K562 (cell line): Measurements from ENCODE around the gene TARS2. TPM values are rescaled to one million over a fixed set of nuclear protein-coding genes. Genes with fewer than 3 reads are reported as not detected.

Source experiments
- CCNT2 ChIP-seq: IDR thresholded peaks from 2 replicates; pipeline ENCODE4 v1.6.1; 2011; ENCODE audit warnings: borderline replicate concordance, low read depth, mild to moderate bottlenecking, moderate library complexity, mixed read lengths, low read length; ENCODE audit not compliant: insufficient read length; ENCODE audit errors: extremely low read depth
- CHD4 ChIP-seq: fragments of 200-600 bp; sonication (generic); IDR thresholded peaks from 3 replicates; pipeline ENCODE4 v1.6.1; 2012; ENCODE audit warnings: low read depth, mild to moderate bottlenecking, mixed read lengths, low read length, inconsistent platforms; ENCODE audit not compliant: insufficient read depth, insufficient replicate concordance, poor library complexity, severe bottlenecking
- DMBX1 ChIP-seq: fragments of 250-450 bp; sonication (Bioruptor Pico); IDR thresholded peaks from 2 replicates; pipeline ENCODE4 v1.8.0; 2022; ENCODE audit warnings: inconsistent platforms, mild to moderate bottlenecking, moderate library complexity, borderline replicate concordance
- FOXK1 ChIP-seq: sonication (generic); formaldehyde crosslinking; IDR thresholded peaks from 2 replicates; pipeline ENCODE4 v1.8.0; 2022; ENCODE audit warnings: missing genetic modification reagents, mild to moderate bottlenecking, borderline replicate concordance
- HNRNPLL ChIP-seq: fragments of 200-400 bp; formaldehyde crosslinking; IDR thresholded peaks from 2 replicates; pipeline ENCODE4 v1.6.1; 2017; ENCODE audit warnings: low read length, low read depth, mild to moderate bottlenecking; ENCODE audit not compliant: poor library complexity, severe bottlenecking
- MED1 ChIP-seq: sonication (generic); formaldehyde crosslinking; IDR thresholded peaks from 2 replicates; pipeline ENCODE4 v1.8.1; 2023; ENCODE audit warnings: missing genetic modification reagents, borderline replicate concordance
- OTX1 ChIP-seq: fragments of 450-650 bp; formaldehyde crosslinking; IDR thresholded peaks from 2 replicates; pipeline ENCODE4 v1.4.0; 2022; ENCODE audit warnings: mild to moderate bottlenecking
- RAD51 ChIP-seq: fragments of 450-650 bp; IDR thresholded peaks from 2 replicates; pipeline ENCODE4 v1.7.1; 2016; ENCODE audit warnings: low read depth, mild to moderate bottlenecking, borderline replicate concordance
- RBFOX2 ChIP-seq: fragments of 200-400 bp; formaldehyde crosslinking; IDR thresholded peaks from 2 replicates; pipeline ENCODE4 v1.6.1; 2017; ENCODE audit warnings: low read depth, mild to moderate bottlenecking, low read length, moderate library complexity
- RBM39 ChIP-seq: fragments of 200-400 bp; formaldehyde crosslinking; optimal IDR thresholded peaks from 2 replicates; pipeline ENCODE3; 2018; ENCODE audit warnings: low read depth, low read length
- RFX1 ChIP-seq: fragments of 450-650 bp; IDR thresholded peaks from 2 replicates; pipeline ENCODE4 v1.6.1; 2016; ENCODE audit warnings: mild to moderate bottlenecking, moderate library complexity
- SETDB1 ChIP-seq: IDR thresholded peaks from one replicate; pipeline ENCODE4 v1.6.1; 2012; ENCODE audit warnings: low read length, control low read depth, inconsistent platforms
- SREBF2 ChIP-seq: sonication (generic); formaldehyde crosslinking; IDR thresholded peaks from 2 replicates; pipeline ENCODE4 v1.4.0; 2020; ENCODE audit warnings: mild to moderate bottlenecking, missing genetic modification reagents
- SRSF3 ChIP-seq: fragments of 200-400 bp; formaldehyde crosslinking; IDR thresholded peaks from 2 replicates; pipeline ENCODE4 v1.6.1; 2016; ENCODE audit warnings: mild to moderate bottlenecking, low read length, moderate library complexity; ENCODE audit not compliant: insufficient read depth
- YY1 ChIP-seq, 3 experiments: IDR thresholded peaks; 2 replicates each; pipeline ENCODE4 v1.6.1; 2011; ENCODE audit warnings: low read length in 2 of 3, mild to moderate bottlenecking in 2 of 3, moderate library complexity in 2 of 3, borderline replicate concordance in 1 of 3, control low read depth in 1 of 3, low read depth in 1 of 3; ENCODE audit not compliant: insufficient read depth in 3 of 3, insufficient replicate concordance in 2 of 3, control insufficient read depth in 1 of 3, insufficient read length in 1 of 3; ENCODE audit errors: extremely low read depth in 1 of 3
- ZNF24 ChIP-seq: fragments of 450-650 bp; IDR thresholded peaks from 2 replicates; pipeline ENCODE4 v1.6.1; 2016
- ZNF282 ChIP-seq: sonication (generic); formaldehyde crosslinking; IDR thresholded peaks from 2 replicates; pipeline ENCODE4 v1.8.1; 2023; ENCODE audit warnings: missing genetic modification reagents
- ZNF431 ChIP-seq: sonication (generic); formaldehyde crosslinking; IDR thresholded peaks from 2 replicates; pipeline ENCODE4 v1.8.0; 2022; ENCODE audit warnings: mild to moderate bottlenecking, missing genetic modification reagents
- ZSCAN32 ChIP-seq: fragments of 450-650 bp; formaldehyde crosslinking; IDR thresholded peaks from 2 replicates; pipeline ENCODE4 v1.4.0; 2020; ENCODE audit warnings: mild to moderate bottlenecking, moderate library complexity
- polyA plus RNA-seq, 8 experiments: library from polyadenylated mRNA; depleted of rRNA in 4 of 8; stranded (reverse) in 5 of 8; unstranded in 3 of 8; fragments of >200 nt; fragmentation: Nextera tagmentation in 2 of 8; fragmentation: Illumina TruSeq in 1 of 8; extraction: Ambion mirVana in 2 of 8; extraction: Trizol in 1 of 8; gene quantifications; 2 replicates each; pipeline versions ENCODE4 v1.2.1 to v1.2.3, GENCODE V29; 2011 to 2014; ENCODE audit warnings: inconsistent platforms in 1 of 8, missing spikeins in 1 of 8
- total RNA-seq, 7 experiments: library from RNA; depleted of rRNA in 6 of 7; stranded (reverse); fragments of >200 nt in 6 of 7; fragmentation: Illumina TruSeq in 2 of 7; extraction: Trizol in 2 of 7; gene quantifications; 2 replicates each; pipeline versions ENCODE4 v1.2.1 to v1.2.3, GENCODE V29; 2011 to 2021; ENCODE audit warnings: low replicate concordance in 1 of 7
- TF ChIP-seq, protein P1 (sequence below): fragments of 450-650 bp; IDR thresholded peaks from 2 replicates; pipeline ENCODE4 v1.6.1; 2016; ENCODE audit warnings: borderline replicate concordance
- TF ChIP-seq, protein P2 (sequence below), 2 experiments: IDR thresholded peaks; 2 replicates each; pipeline ENCODE4 v1.6.1; 2011; ENCODE audit warnings: borderline replicate concordance in 1 of 2, control low read depth in 1 of 2, low read depth in 1 of 2, low read length in 1 of 2, mild to moderate bottlenecking in 1 of 2, mixed read lengths in 1 of 2, moderate library complexity in 1 of 2; ENCODE audit not compliant: insufficient read depth in 1 of 2, insufficient read length in 1 of 2, poor library complexity in 1 of 2, severe bottlenecking in 1 of 2; ENCODE audit errors: extremely low read depth in 1 of 2
- TF ChIP-seq, protein P3 (sequence below): fragments of 450-650 bp; formaldehyde crosslinking; IDR thresholded peaks from 2 replicates; pipeline ENCODE4 v1.4.0; 2020; ENCODE audit warnings: mild to moderate bottlenecking, moderate library complexity

Gene TARS2
- total and polyA plus RNA-seq, 9 of the 15 experiments (the other 6 are each of a cell fraction or from before 2014, with no cell fraction given): 17.0 to 64.2 (median 39.4) TPM

GRCh38 chr1:150486966-150487762, at the start of gene TARS2 (continued):
- peak; percentile 69 for TF ChIP-seq RFX1
- TF ChIP-seq DMBX1 (CRISPR knock-in tag): no peak
- TF ChIP-seq YY1 (IDR thresholded peaks at IDR 0.05; ENCODE audit: borderline replicate concordance in 1 of 3, control insufficient read depth in 1 of 3, extremely low read depth in 1 of 3, insufficient read depth in 3 of 3, insufficient read length in 1 of 3, insufficient replicate concordance in 2 of 3, low read depth in 1 of 3, low read length in 2 of 3): peak; percentile 36 to 91 (median 74)
- no peak for TF ChIP-seq HNRNPLL
- TF ChIP-seq SRSF3: no peak
- no peak for TF ChIP-seq RBM39
- no peak for TF ChIP-seq ZNF282 (CRISPR knock-in tag)
- peak; percentile 79 for TF ChIP-seq RBFOX2
- TF ChIP-seq, protein P1, sequence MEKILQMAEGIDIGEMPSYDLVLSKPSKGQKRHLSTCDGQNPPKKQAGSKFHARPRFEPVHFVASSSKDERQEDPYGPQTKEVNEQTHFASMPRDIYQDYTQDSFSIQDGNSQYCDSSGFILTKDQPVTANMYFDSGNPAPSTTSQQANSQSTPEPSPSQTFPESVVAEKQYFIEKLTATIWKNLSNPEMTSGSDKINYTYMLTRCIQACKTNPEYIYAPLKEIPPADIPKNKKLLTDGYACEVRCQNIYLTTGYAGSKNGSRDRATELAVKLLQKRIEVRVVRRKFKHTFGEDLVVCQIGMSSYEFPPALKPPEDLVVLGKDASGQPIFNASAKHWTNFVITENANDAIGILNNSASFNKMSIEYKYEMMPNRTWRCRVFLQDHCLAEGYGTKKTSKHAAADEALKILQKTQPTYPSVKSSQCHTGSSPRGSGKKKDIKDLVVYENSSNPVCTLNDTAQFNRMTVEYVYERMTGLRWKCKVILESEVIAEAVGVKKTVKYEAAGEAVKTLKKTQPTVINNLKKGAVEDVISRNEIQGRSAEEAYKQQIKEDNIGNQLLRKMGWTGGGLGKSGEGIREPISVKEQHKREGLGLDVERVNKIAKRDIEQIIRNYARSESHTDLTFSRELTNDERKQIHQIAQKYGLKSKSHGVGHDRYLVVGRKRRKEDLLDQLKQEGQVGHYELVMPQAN: peak; percentile 43; the same call in 1 of the 2 replicates
- TF ChIP-seq SETDB1: no peak
- no peak for TF ChIP-seq MED1
- no peak for TF ChIP-seq OTX1
- TF ChIP-seq, protein P2, sequence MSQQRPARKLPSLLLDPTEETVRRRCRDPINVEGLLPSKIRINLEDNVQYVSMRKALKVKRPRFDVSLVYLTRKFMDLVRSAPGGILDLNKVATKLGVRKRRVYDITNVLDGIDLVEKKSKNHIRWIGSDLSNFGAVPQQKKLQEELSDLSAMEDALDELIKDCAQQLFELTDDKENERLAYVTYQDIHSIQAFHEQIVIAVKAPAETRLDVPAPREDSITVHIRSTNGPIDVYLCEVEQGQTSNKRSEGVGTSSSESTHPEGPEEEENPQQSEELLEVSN (IDR thresholded peaks at IDR 0.05; ENCODE audit: borderline replicate concordance in 1 of 2, extremely low read depth in 1 of 2, insufficient read depth in 1 of 2, insufficient read length in 1 of 2, low read depth in 1 of 2, low read length in 1 of 2, poor library complexity in 1 of 2, severe bottlenecking in 1 of 2): peak in 1 of 2 experiments; percentile 60
- no peak for TF ChIP-seq ZNF431 (CRISPR knock-in tag)
- TF ChIP-seq FOXK1 (CRISPR knock-in tag): no peak
- peak; percentile 50; the same call in 1 of the 2 replicates for TF ChIP-seq RAD51
- no peak for TF ChIP-seq ZSCAN32 (CRISPR knock-in tag)
- no peak for TF ChIP-seq CCNT2
- TF ChIP-seq ZNF24: 0 out of 2 replicates have a peak, but pooled peaks have one; percentile 67
- no peak for TF ChIP-seq CHD4
- TF ChIP-seq, protein P3, sequence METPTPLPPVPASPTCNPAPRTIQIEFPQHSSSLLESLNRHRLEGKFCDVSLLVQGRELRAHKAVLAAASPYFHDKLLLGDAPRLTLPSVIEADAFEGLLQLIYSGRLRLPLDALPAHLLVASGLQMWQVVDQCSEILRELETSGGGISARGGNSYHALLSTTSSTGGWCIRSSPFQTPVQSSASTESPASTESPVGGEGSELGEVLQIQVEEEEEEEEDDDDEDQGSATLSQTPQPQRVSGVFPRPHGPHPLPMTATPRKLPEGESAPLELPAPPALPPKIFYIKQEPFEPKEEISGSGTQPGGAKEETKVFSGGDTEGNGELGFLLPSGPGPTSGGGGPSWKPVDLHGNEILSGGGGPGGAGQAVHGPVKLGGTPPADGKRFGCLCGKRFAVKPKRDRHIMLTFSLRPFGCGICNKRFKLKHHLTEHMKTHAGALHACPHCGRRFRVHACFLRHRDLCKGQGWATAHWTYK (CRISPR knock-in tag): no peak
- TF ChIP-seq SREBF2 (CRISPR knock-in tag): no peak
